Gastrocnemius medialis (tissue), 4 donors: ENCODE data around the gene EYS.

Experiments used
- CTCF ChIP-seq, 5 experiments: fragments of 450-650 bp in 3 of 5; fragments of 200-600 bp in 2 of 5; sonication (generic) in 2 of 5; IDR thresholded peaks in 4 of 5; conservative IDR thresholded peaks in 1 of 5; 1 replicate in 4 of 5; 2 replicates in 1 of 5; pipeline ENCODE4 v1.5.1; 2016 to 2019; ENCODE audit warnings: antibody characterized with exemption in 5 of 5, mild to moderate bottlenecking in 3 of 5, moderate library complexity in 3 of 5
- POLR2A ChIP-seq, 2 donors: fragments of 450-650 bp; IDR thresholded peaks; one replicate each; pipeline ENCODE4 v1.6.1; 2017; ENCODE audit warnings: antibody characterized with exemption in 2 of 2, mild to moderate bottlenecking in 2 of 2, moderate library complexity in 2 of 2

DNA sequence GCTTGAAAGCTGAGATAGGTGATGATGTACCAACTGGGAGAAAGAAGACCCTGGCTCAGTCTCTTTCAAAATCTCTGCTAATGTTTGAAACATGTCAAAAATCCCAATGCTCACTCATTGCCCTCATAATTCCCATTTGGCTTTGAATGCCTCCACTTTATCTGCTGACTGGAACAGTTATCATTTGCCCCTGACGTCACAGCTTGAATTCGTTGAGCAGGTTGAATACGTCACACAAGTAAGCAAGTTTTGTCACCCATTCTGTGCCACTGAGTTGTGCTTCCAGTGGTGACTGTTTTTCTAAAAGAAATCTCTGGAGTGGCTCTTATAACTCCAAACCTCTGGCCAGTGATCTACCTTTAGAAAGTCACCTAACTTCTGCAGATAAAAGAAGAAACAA lies 991.4 kb downstream of the EYS start:
- TF ChIP-seq CTCF (IDR thresholded peaks at IDR 0.05 in 4 of 5, conservative IDR thresholded peaks at IDR 0.05 in 1 of 5) (no peak), POLR2A (IDR thresholded peaks at IDR 0.05) (no peak)
